Neutrophil (primary cell): ENCODE data around the gene RAVER1.
"Not testable (repeated sequence)": the region's sequence is repeated elsewhere in the genome, so short reads cannot be mapped to it uniquely, and the experiment has no call there.

Experiments used
- H3K27ac ChIP-seq: fragments of 200-600 bp; sonication (generic); 2 replicates; pipeline ENCODE4 v1.5.1; 2016; ENCODE audit warnings: mild to moderate bottlenecking, moderate library complexity
- H3K27me3 ChIP-seq: fragments of 200-600 bp; sonication (generic); 2 replicates; pipeline ENCODE4 v1.6.0; 2016; ENCODE audit warnings: mild to moderate bottlenecking
- H3K36me3 ChIP-seq: fragments of 200-600 bp; sonication (generic); 2 replicates; pipeline ENCODE4 v1.5.1; 2017
- H3K4me1 ChIP-seq, 2 experiments: fragments of 200-600 bp in 1 of 2; sonication (generic) in 1 of 2; 1 replicate in 1 of 2; 2 replicates in 1 of 2; pipeline versions ENCODE4 v1.5.1 to v1.6.1; 2013 to 2016; ENCODE audit warnings: low read depth in 1 of 2, low read length in 1 of 2, mild to moderate bottlenecking in 1 of 2, moderate library complexity in 1 of 2; ENCODE audit not compliant: control insufficient read depth in 1 of 2, insufficient read depth in 1 of 2
- H3K4me3 ChIP-seq, 2 experiments: fragments of 200-600 bp in 1 of 2; sonication (generic) in 1 of 2; 1 replicate in 1 of 2; 2 replicates in 1 of 2; pipeline ENCODE4 v1.5.1; 2013 to 2016; ENCODE audit warnings: low read depth in 1 of 2, low read length in 1 of 2, mild to moderate bottlenecking in 1 of 2, moderate library complexity in 1 of 2
- H3K9me3 ChIP-seq: fragments of 200-600 bp; sonication (generic); 2 replicates; pipeline ENCODE4 v1.5.1; 2016
- TF ChIP-seq, protein P1 (sequence below): fragments of 200-600 bp; sonication (generic); IDR thresholded peaks from 2 replicates; pipeline ENCODE4 v1.5.1; 2016; ENCODE audit warnings: antibody characterized with exemption

The RAVER1 gene

DNA sequence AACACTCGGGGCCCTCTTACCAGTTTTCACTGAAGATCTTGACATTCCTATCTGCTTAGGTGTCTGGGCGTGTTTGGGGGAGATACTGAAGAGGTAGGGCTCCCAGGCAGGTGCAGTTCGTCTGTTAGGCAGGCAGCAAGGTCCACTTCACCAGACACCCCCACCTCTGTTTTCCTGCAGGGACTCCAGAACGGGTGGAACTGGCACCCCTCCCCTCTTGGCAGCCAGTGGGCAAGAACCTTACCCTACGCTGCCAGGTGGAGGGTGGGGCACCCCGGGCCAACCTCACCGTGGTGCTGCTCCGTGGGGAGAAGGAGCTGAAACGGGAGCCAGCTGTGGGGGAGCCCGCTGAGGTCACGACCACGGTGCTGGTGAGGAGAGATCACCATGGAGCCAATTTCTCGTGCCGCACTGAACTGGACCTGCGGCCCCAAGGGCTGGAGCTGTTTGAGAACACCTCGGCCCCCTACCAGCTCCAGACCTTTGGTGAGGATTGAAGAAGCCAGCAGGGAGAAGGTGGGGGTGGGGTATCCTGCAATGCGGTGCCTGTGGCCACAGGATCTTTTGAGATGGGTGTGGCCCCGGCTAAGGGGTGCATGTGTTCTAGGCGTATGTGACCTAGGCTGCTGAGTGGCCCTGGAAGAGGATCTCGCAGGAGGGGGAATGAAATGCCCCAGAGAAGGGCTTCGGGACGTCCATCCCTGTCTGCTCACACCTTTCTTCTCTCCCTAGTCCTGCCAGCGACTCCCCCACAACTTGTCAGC lies 49.8 kb downstream of the RAVER1 start:
- no peak overlapping the region for H3K27ac ChIP-seq
- peaks cover 63% of the 10 kb centered on the region for H3K36me3 ChIP-seq
- H3K9me3 ChIP-seq, result no peaks in the 10 kb centered on the region
- peaks cover 31 to 34% of the 10 kb centered on the region in 2 experiments for H3K4me1 ChIP-seq
- H3K27me3 ChIP-seq, result peaks cover 16% of the 10 kb centered on the region
- H3K4me3 ChIP-seq, result no peak overlapping the region
- TF ChIP-seq, protein P1, sequence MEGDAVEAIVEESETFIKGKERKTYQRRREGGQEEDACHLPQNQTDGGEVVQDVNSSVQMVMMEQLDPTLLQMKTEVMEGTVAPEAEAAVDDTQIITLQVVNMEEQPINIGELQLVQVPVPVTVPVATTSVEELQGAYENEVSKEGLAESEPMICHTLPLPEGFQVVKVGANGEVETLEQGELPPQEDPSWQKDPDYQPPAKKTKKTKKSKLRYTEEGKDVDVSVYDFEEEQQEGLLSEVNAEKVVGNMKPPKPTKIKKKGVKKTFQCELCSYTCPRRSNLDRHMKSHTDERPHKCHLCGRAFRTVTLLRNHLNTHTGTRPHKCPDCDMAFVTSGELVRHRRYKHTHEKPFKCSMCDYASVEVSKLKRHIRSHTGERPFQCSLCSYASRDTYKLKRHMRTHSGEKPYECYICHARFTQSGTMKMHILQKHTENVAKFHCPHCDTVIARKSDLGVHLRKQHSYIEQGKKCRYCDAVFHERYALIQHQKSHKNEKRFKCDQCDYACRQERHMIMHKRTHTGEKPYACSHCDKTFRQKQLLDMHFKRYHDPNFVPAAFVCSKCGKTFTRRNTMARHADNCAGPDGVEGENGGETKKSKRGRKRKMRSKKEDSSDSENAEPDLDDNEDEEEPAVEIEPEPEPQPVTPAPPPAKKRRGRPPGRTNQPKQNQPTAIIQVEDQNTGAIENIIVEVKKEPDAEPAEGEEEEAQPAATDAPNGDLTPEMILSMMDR, result no peak

DNA sequence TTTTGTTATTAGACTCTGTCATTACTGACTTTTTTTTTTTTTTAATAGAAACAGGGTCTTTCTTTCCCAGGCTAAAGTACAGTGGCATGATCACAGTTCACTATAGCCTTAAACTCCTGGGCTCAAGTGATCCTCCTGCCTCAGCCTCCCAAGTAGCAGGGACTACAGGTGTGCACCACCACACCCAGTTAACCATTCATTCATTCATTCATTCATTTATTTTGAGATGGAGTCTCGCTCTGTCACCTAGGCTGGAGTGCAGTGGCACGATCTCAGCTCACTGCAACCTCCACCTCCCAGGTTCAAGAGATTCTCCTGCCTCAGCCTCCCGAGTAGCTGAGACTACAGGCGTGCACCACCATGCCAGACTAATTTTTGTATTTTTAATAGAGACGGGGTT lies 51.3 kb downstream of the RAVER1 start:
- H3K4me3 ChIP-seq, H3K27me3 ChIP-seq, H3K9me3 ChIP-seq, H3K27ac ChIP-seq: not testable (repeated sequence)
- peaks cover 17 to 19% of the 10 kb centered on the region in 2 experiments for H3K4me1 ChIP-seq
- peaks cover 78% of the 10 kb centered on the region for H3K36me3 ChIP-seq

DNA sequence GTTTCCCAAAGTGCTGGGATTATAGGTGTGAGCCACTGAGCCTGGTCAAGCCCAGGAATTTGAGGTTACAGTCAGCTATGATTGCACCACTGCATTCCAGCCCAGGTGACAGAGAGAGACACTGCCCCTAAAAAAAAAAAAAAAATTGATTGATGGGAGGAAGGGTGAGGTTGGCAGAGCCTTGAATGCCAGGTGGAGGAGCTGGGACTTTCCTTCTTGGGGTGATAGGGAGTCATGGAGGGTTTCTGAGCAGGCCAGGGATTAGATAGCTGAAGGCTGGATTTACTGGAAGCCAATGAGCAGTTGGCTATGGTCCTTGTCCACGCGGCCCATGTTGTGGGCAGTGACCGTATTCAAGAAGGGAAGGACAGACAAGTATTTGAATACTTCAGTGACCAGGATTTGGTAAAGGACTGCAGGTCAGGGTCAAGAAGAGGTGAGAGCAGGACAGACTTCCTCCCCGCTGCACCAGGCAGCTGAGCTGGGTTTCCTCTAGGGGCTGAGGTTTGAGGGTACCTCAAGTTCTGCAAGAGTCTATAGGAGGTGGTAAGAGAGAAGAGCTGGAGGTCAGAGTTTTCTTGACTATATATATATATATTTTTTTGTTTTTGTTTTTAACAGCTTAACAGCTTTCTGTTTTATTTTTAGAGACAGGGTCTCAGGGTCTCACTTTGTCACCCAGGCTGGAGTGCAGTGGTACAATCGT lies 53.4 kb downstream of the RAVER1 start:
- Histone ChIP-seq H3K27me3 (no peaks in the 10 kb centered on the region), H3K4me1 (peaks cover 10 to 13% of the 10 kb centered on the region in 2 experiments), H3K4me3 (no peak overlapping the region), H3K9me3 (no peaks in the 10 kb centered on the region), H3K27ac (no peak overlapping the region), H3K36me3 (peaks cover 81% of the 10 kb centered on the region)
- TF ChIP-seq, protein P1, result no peak

DNA sequence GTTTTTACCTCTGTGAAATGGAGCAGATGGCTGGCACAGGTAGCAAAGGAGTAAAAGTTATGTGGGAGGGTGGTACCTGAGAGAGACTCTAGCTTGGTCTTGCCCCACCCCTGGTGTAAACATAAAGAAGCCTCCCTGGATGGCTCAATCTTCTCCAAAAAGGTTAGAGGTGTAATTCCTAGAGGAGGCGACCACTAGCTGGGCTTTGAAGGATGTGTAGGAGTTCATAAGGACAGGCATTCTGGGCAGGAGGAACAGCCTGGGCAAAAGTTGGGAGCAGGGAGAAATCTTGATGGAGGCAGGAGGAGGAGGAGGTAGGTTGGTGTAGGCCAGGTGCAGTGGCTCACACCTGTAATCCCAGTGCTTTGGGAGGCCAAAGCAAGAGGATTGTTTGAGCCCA lies 54.4 kb downstream of the RAVER1 start:
- Histone ChIP-seq H3K9me3 (no peaks in the 10 kb centered on the region), H3K27ac (no peak overlapping the region)
- TF ChIP-seq, protein P1, result no peak

DNA sequence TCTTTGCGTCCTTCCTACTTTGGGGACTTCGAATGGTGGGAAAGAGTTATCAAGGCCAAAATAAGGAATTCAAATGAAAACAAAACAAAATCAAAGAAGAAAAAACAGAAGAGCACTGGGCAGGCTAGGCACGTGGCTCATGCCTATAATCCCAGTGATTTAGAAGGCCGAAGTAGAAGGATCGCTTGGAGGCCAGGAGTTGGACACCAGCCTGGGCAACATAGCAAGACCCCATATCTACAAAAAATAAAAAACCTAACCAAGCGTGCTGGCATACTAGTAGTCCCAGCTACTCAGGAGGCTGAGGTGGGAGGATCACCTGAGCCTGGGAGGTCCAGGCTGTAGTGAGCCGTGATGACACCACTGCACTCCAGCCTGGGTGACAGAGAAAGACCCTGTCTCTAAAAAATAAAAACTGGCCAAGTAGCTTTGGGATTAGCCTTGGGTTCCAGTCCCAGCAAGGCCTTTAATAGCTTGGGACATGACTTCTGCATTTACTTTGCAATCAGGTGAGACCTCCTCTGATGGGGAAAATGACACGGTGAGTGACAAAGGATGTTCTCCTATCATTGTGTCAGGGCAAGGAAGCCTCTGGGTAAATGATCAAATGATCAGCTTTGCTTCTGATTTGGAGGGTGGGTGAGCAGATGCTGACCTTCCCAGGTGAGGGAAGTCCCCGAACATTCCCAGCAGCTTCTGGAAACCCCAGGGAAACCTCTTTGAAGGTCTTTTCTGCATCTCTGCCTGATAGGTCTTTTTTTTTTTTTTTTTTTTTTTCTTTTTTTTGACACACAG lies 55.3 kb downstream of the RAVER1 start:
- Histone ChIP-seq H3K9me3 (no peaks in the 10 kb centered on the region), H3K27me3 (no peaks in the 10 kb centered on the region), H3K36me3 (peaks cover 69% of the 10 kb centered on the region), H3K4me1 (peaks cover 13 to 15% of the 10 kb centered on the region in 2 experiments), H3K27ac (no peak overlapping the region), H3K4me3 (no peak overlapping the region)
- TF ChIP-seq, protein P1, result no peak

More for the DNA sequence above, 54.4 kb downstream of the RAVER1 start:
- Histone ChIP-seq H3K36me3 (peaks cover 79% of the 10 kb centered on the region), H3K27me3 (no peaks in the 10 kb centered on the region), H3K4me3 (no peak overlapping the region), H3K4me1 (peaks cover 10 to 13% of the 10 kb centered on the region in 2 experiments)
